HG02623 (cell line): Measurements from ENCODE around the gene DLST.

Experiments
- ATAC-seq: cut with Tn5 transposase; IDR thresholded peaks from one replicate; pipeline ENCODE4 v1.9.1; 2021; ENCODE audit warnings: moderate library complexity; ENCODE audit not compliant: unreplicated experiment

The DLST gene

DNA sequence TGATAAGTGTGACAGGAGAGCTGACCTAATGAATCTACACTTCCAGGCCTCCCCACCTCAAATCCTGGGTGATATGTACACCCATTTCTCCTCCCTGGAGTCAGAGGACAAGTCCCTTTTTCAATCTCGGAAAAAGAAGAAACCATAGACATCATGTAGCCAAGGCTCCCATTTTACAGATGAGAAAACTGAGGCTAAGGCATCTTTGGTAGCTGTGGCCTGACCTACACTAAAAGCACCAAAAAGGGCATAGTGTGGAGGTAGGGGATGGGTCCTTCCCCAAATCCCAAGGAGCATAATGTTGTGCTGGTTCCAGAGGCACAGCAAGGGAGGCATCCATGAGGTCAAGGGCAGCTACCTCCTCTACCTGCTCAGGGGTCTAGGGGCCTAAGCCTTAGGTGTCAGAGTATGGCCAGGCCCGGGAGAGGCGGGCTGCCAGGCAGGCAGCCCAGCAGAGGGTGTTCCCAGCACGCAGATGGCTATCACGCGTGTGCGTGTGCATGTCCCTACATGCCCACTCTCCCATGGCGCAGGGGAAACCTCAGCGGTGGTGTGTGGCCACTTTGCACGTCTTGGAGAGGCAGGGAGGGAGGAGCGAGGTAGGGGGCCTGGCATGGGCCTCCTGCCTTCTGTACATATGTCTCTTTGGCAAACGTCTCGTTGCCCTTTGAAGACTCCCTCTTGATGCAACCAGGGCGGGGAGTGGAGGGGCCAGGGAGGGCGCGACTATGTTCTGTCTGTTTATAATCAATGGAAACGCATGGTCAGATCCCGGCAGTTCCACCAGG is 71.2 kb downstream of the DLST start:
- no peak for ATAC-seq
